NCI-H774 (cell line): ENCODE measurements around the gene RHAG.

Experiments
- DNase-seq: peaks from one replicate; lab custom pipeline; 2025; lab: John Stamatoyannopoulos, UW

Gene RHAG

GRCh38 chr6:49564552-49564951 is 72.1 kb downstream of the RHAG start:
- no peak for DNase-seq

- DNase-seq = no peak
Observed at GRCh38 chr6:49563006-49563886, 73.4 kb downstream of the RHAG start.

DNA sequence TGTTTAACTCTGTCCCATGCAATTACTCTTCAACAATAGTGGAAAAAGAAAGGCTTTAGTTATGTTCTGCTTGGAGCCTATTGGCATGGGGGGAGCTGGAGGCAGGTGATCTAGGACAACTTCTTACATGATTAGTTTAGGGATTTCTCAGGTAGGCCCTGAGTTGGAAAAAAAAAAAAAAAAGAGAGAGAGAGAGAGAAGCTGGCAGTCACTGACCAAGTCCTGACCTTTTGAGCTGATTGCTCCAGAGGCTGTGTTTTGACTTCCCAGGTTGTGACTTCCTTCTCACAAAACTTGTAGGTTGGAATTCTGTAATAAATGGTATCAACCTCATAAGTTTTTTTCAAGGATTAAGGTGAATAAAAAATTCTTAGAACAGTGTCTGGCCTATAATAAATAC is 78.4 kb downstream of the RHAG start:
- DNase-seq = no peak

- peak; percentile 27 for DNase-seq
Observed at GRCh38 chr6:49557177-49557576, 79.5 kb downstream of the RHAG start.

DNA sequence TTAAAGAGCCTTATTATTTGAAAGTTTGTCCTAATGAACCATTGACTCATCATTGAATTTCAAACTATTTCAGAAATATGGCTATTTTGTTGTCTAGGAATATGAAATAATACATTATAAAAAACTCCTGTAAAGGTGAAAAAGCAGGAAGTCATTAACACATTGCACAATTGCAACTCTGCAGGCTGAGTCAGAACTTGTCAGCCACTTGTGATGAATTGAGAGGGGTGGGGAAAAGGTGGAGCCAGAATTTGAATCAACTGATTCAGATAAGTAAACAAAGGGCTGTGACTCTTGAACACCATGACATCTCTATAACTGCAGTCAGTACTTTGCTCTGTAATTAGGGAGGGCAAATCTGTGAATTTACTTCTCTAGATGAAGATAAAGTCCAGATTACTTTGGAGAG is 80.2 kb downstream of the RHAG start:
- DNase-seq = peak; percentile 82

GRCh38 chr6:49555951-49556350 is 80.7 kb downstream of the RHAG start:
- DNase-seq = no peak
